Activated CD4-positive, alpha-beta T cell treated with anti-CD3 and anti-CD28 coated beads, Interleukin-2, amount 10 ng/mL, durations not matched to agents 24 days and 14 days (primary cell): ENCODE data around the gene ADM. TPM values are rescaled to one million over a fixed set of nuclear protein-coding genes. Genes with fewer than 3 reads are reported as not detected.

Experiments used
- DNase-seq: peaks from one replicate; pipeline ENCODE4 v3.0.0; 2022
- H3K27ac Mint-ChIP-seq: one replicate; pipeline ENCODE4 v1.8.0; 2022; ENCODE audit warnings: mild to moderate bottlenecking, mixed read lengths
- H3K27me3 Mint-ChIP-seq: one replicate; pipeline ENCODE4 v1.8.0; 2022; ENCODE audit warnings: mixed read lengths
- H3K36me3 Mint-ChIP-seq: one replicate; pipeline ENCODE4 v1.8.0; 2022; ENCODE audit warnings: low read depth, mild to moderate bottlenecking, mixed read lengths
- H3K4me1 Mint-ChIP-seq: one replicate; pipeline ENCODE4 v1.8.0; 2021; ENCODE audit warnings: mixed read lengths
- H3K4me3 Mint-ChIP-seq: one replicate; pipeline ENCODE4 v1.8.0; 2022; ENCODE audit warnings: mild to moderate bottlenecking, moderate library complexity, mixed read lengths
- H3K9me3 Mint-ChIP-seq: one replicate; pipeline ENCODE4 v1.8.0; 2021; ENCODE audit warnings: mixed read lengths
- intact Hi-C: fragments of 100-400 bp; cut with micrococcal nuclease; formaldehyde crosslinking; loops from one replicate; pipeline ENCODE4 v1.15.1; 2023
- total RNA-seq: library from RNA; stranded (reverse); gene quantifications from 2 replicates; pipeline ENCODE4 v1.2.3, GENCODE V29; 2022

ADM gene
- total RNA-seq, 1 donor from 2014 or later = 7.4 TPM

DNA sequence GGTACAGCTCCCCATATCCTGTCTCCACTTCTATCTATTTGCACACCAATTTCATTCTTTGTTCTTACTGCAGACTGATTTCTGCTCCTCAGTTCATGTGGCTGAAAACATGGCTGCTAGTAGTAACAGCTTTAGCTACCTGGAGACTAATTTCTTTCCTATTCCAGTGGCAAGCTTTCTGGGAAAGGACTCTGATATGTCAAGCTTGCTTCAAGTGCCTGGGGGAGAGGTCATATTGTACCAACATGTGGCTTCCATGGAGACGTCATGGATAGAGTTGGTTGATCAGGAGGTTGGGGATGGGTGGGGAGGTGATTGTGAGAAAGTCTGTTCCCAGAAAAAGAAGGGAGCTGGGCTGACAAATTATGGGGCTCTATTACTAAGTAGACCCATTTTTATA lies 44.9 kb downstream of the ADM start:
- H3K36me3 Mint-ChIP-seq = no peaks in the 10 kb centered on the region
- H3K27me3 Mint-ChIP-seq = peaks cover 14% of the 10 kb centered on the region
- H3K4me3 Mint-ChIP-seq = no peak overlapping the region
- intact Hi-C loops = no loop called here
- DNase-seq = no peak
- H3K4me1 Mint-ChIP-seq = no peaks in the 10 kb centered on the region
- no peaks in the 10 kb centered on the region for H3K9me3 Mint-ChIP-seq
- no peak overlapping the region for H3K27ac Mint-ChIP-seq

DNA sequence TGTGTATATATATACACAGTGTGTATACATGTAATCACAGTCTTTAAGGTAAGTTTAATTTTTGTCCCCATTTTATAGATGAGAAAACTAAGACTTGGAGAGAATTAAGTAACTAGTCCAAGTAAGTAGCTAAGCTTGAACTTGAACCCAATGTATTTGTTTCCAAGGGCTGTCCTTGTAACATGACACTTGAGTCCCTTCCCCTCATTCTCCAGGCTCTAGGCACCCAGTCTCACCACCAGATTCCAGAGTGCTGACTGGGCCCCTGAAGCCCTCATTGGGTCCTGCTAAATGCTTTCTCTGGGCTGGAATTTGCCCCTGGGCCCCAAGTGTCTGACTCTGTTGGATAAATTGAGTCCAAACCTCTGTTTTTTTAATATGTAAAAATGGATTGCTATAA lies 45.5 kb downstream of the ADM start:
- intact Hi-C loops = no loop called here
- no peaks in the 10 kb centered on the region for H3K9me3 Mint-ChIP-seq
- H3K4me3 Mint-ChIP-seq = no peak overlapping the region
- DNase-seq = no peak
- H3K36me3 Mint-ChIP-seq = no peaks in the 10 kb centered on the region
- no peak overlapping the region for H3K27ac Mint-ChIP-seq
- no peaks in the 10 kb centered on the region for H3K4me1 Mint-ChIP-seq
- peaks cover 13% of the 10 kb centered on the region for H3K27me3 Mint-ChIP-seq

DNA sequence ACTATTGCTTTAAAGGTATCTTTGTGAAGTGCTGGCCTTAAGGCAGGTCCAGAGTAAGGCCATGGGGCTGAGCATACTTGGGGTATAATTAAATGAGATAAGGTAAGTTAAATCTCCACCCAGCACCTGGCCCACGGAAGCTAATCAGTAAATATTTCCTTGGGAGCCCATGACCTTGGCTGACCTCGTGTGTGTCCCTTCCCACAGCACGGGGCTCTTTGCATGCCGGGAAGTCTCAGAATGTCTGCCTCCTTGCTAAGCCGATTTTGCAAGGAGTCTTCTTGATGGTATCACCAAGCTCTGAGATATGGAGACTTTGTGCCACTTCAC lies 46.5 kb downstream of the ADM start:
- no peak overlapping the region for H3K27ac Mint-ChIP-seq
- H3K4me1 Mint-ChIP-seq = no peaks in the 10 kb centered on the region
- H3K4me3 Mint-ChIP-seq = no peak overlapping the region
- intact Hi-C loops = no loop called here
- no peaks in the 10 kb centered on the region for H3K36me3 Mint-ChIP-seq
- H3K27me3 Mint-ChIP-seq = peaks cover 18% of the 10 kb centered on the region
- DNase-seq = no peak
- H3K9me3 Mint-ChIP-seq = no peaks in the 10 kb centered on the region

DNA sequence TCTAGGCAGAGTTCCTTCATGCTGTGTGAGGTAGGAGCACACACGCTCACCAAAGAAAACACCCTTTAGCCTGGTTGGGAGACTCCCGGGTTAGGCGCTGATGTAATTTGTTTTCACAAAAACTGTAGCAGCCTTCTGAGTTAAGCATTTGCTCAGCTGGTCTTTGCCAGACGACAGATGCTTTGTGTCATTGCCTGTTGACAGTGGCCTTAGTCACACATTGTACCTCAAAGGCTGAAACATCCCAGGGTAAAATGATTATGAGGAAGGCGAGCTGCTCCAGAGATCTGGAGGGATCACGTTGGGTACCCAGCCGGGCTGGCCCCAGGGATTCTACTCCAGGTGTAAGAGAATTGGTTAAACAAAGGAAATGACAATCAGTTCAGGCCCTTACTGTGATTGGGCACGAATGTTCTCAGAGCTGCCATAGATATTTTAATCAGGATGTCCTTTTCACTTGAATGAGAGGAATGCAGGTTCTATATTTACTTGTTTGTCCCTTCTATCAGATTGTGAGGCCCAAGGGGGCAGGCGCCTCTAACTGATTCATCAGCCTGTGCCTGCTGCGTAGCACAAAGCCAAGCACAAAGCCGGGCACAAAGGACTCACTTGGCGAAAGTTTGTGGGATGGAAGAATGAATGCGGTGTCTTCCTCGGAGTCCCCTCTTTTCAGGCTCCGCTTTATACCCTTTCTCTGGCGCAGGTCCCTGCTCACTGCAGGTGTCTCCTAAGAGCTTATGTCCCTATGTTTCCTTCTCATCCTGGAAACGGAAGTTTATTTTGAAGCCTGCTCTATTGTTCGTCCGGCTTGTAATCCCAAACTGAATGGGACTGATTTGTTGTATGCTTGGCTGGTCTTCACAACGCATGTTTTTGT lies 47.1 kb downstream of the ADM start:
- Mint-ChIP-seq H3K4me1 (no peaks in the 10 kb centered on the region), H3K27ac (no peak overlapping the region), H3K9me3 (no peaks in the 10 kb centered on the region), H3K36me3 (no peaks in the 10 kb centered on the region), H3K4me3 (no peak overlapping the region), H3K27me3 (peaks cover 21% of the 10 kb centered on the region)
- intact Hi-C loops = no loop called here
- DNase-seq = no peak

DNA sequence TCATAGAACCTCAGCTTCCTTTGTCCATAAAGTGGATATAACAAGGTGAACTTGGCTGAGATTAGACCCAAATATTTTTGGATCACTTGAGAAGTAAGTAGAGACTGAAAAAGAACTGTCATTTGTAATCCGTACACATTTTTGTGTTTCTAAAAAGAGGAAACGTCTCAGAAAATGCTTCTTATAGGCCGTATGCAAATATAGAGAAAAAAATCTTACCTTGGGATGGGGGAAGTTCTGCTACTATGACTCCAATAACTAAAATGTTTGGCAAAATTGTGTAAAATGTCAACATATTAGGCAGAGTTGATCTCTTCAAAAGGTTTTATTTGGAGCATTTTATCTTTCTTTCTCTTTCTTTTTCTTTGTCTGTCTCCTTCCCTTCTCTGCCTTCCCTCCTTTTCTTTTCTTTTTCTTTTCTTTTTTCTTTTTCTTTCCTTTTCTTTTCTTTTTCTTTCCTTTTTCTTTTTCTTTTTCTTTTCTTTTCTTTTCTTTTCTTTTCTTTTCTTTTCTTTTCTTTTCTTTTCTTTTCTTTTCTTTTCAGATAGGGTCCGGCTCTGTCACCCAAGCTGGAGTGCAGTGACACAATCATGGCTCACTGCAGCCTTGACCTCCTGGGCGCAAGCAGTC lies 48.2 kb downstream of the ADM start:
- Mint-ChIP-seq H3K4me3 (no peak overlapping the region), H3K36me3 (no peaks in the 10 kb centered on the region), H3K27me3 (peaks cover 21% of the 10 kb centered on the region), H3K9me3 (no peaks in the 10 kb centered on the region), H3K27ac (no peak overlapping the region), H3K4me1 (no peaks in the 10 kb centered on the region)
- intact Hi-C loops = no loop called here
- DNase-seq = no peak

DNA sequence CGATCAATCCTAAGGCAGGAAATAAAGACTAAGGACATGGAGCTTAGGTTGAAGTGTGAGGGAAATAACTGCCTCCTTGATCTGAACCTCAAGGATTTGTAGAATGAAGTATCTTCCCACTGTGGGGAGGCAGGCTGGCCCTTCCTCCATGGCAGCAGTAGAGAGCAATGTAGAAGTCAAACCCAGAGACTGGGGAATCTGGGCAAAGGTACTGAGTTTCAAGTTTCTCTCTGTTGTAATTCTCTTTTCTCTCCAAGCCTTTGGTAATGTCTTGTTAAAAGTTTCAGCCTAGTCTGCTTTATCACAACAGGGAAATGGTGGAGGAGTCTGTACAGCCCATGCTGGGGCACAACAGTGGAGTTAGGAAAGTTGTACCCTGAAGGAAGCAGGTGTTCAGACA lies 49.5 kb downstream of the ADM start:
- peaks cover 17% of the 10 kb centered on the region for H3K27me3 Mint-ChIP-seq
- H3K36me3 Mint-ChIP-seq = no peaks in the 10 kb centered on the region
- no peaks in the 10 kb centered on the region for H3K4me1 Mint-ChIP-seq
- no peaks in the 10 kb centered on the region for H3K9me3 Mint-ChIP-seq
- H3K4me3 Mint-ChIP-seq = no peak overlapping the region
- intact Hi-C loops = no loop called here
- DNase-seq = no peak
- H3K27ac Mint-ChIP-seq = no peak overlapping the region

DNA sequence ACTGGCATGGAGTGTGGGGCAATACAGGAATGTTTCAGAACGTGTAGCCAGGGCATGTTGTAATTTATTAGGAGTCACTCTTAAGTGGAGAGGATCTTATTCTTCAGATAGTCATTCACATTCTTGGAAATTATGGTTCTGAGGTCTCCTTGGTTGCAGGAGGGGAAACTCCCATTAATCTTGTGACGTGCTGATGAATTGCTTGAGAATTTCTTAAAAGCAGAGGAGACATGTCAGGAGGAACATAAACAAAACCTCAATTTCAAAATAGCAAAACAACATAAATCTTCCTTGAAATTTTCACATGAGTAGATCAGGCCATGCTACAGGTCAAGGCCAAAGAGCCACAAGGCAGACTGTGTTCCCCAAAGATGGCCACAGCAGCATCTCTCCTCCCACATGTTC lies 50.4 kb downstream of the ADM start:
- H3K36me3 Mint-ChIP-seq = no peaks in the 10 kb centered on the region
- intact Hi-C loops = no loop called here
- no peaks in the 10 kb centered on the region for H3K4me1 Mint-ChIP-seq
- H3K4me3 Mint-ChIP-seq = no peak overlapping the region
- no peaks in the 10 kb centered on the region for H3K9me3 Mint-ChIP-seq
- no peak overlapping the region for H3K27ac Mint-ChIP-seq
- DNase-seq = no peak
- peaks cover 19% of the 10 kb centered on the region for H3K27me3 Mint-ChIP-seq

DNA sequence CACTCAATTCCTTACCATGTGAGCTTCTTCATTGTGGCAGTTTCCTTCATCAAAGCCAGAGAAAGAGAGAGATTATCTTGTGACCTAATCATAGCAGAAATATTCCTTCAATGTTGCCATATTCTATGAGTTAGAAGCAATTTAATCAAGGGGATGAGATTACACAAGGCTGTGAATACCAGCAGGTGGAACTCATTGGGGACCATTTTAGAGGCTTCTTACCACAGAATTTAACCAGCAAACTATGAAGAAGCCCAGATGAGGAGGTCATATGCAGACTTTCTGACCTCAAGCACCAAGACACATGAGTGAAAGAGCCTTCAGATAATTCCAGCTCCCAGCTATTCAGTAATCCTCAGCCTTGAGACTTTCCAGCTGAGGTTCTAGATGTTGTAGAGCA lies 51.3 kb downstream of the ADM start:
- intact Hi-C loops = no loop called here
- Mint-ChIP-seq H3K36me3 (no peaks in the 10 kb centered on the region), H3K9me3 (no peaks in the 10 kb centered on the region), H3K27me3 (peaks cover 17% of the 10 kb centered on the region), H3K27ac (no peak overlapping the region), H3K4me1 (no peaks in the 10 kb centered on the region), H3K4me3 (no peak overlapping the region)
- DNase-seq = no peak

Other genes starting within 250 kb of the ADM start
- gene SBF2, start 10.9 kb upstream of the ADM start, total RNA-seq = 7.1 and 9.1 TPM in 2 replicates
- 14.5 and 18.3 TPM in 2 replicates for gene AMPD3, start 150.2 kb downstream of the ADM start, total RNA-seq
- 14.3 and 15.4 TPM in 2 replicates for gene RNF141, start 236.1 kb downstream of the ADM start, total RNA-seq